HG03565 (cell line): ENCODE results near the gene ETV6.

Experiments
- ATAC-seq: cut with Tn5 transposase; IDR thresholded peaks from one replicate; pipeline ENCODE4 v1.9.1; 2021; ENCODE audit warnings: mild to moderate bottlenecking, moderate library complexity; ENCODE audit not compliant: unreplicated experiment

The ETV6 gene

DNA sequence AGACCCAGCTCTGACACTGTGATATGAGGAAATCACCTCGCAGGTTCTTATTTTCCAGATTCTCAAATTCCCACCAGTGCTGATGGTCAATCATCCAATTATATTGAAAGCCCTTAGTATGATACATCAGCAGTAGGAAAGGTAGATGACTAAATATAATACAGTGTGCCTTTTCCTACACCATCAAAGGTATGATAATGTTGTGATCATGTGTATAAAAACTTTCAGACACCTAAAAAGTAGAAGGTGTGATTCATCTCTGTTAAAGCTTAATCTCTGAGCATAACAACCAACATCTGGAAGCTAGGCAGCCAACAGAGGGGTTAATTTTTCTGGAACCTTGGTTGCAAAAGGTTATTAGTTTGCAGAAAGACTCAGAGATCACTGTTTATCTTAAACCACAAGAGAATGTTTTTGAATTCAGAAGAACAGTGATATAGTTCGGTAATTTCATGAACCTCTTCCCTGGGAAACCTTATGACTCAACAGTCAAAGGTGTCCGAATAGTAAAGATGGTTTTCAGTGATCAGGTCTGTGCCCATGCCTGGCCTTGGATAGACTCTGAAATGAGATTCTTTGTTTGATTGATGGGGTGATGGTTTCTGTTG lies 122.5 kb downstream of the ETV6 start:
- ATAC-seq = no peak

DNA sequence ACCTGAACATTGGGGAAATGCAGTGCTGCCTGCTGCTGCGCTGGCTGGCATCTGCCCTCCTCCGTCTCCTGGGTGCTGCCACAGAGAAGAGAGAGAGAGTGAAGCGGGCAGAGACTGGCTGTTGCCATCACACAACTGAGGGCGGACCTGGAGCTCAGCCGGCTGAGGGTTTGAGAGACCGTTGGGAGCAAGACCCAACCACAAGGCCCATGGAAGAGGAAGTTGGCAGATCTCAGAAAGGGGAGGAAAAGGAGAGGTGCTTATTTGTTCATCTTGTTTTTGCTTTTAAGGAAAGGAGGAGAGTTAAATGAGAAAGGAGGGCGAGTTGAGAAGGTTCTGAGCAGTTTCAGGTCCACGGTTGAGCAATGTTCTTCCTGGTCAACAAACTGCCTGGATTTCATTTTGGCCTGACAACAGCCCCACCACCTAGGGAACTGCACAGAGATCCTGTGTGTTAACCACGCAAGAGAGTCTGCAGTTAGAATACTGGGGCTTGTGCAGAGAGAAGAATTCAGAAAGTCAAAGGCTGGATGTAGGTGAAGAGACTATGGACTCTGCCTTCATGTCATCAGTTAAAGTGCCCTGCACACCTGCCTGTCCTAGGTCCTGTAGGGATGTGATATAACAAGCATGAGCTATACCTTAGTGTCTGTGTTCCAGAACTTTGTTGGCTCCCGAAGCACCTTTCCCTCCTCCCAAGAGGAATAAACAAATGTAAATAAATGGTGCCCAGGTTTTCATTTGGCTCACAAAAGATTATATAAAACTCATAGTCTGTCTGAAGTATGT lies 124.6 kb downstream of the ETV6 start:
- ATAC-seq = no peak

DNA sequence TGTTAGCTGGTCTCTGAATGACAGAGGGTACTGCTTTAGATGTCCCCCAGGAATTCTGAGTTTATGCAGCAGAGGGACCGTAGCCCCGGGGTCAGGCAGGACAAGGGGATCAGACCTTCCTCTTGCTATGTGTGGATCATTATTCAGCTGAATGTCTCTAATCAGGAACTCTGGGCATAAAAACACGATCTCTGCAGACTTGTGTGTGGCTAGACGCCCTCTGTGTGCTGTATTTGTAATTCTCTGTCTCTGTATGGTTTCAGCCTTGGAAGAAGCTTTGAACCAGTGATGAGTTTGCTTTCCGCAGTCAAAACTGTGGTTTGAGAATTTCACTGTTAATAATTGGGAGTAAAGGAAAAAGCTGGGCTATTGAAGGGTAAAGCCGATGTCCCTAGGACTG lies 125.3 kb downstream of the ETV6 start:
- no peak for ATAC-seq

DNA sequence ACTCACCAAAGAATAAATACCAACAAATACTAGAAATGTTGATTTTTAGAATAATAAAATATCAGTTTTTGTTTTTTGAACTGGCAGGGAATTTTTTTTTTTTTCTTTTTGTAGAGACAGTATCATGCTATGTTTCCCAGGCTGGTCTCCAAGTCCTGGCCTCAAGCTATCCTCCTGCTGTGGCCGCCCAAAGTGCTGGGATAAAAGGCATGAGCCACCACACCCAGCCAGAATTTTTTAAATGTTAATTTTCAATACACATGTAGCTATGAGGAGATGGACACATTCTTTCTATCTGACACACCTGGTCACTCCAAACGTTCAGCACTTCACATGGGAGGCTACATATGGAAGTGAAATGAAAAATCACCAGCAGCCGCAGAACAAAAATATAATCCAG lies 126.8 kb downstream of the ETV6 start:
- ATAC-seq = no peak

DNA sequence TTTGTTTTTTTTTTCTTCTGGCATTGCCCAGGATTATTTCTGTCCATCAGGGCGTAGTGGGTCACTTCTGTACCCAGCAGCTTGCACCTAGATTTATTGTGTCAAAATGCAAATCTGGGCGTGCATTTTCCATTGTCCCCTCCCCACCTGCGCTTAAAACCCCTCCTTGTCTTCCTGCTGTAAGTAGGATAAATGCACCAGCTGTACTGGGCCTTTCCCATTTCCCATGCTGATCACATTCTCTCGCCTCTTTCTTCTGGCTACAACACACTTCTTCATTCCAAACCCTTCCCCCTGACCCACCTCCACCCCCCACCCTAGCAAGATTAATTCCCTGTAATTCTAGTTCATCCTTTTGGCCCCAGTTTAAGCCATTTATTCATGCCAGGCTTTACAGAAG lies 128.0 kb downstream of the ETV6 start:
- ATAC-seq = no peak

DNA sequence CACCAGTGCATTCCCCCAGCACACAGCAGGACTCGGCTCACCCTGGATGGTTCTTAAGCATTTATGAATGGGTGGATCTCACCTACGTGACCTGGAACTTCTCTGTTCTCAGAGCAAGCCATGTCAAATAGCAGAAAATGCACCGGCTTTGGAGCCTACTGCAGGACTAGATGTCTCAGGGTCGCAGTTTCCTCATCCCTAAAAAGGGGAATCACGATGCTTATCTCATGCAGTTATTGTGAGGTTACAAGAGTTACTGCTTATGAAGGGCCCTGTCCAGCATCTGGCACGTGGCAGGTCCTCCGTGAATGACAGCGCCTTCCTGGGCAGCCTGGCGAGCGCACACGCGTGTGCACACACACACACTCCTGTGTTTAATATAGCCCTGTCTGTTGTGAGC lies 128.5 kb downstream of the ETV6 start:
- ATAC-seq = no peak

DNA sequence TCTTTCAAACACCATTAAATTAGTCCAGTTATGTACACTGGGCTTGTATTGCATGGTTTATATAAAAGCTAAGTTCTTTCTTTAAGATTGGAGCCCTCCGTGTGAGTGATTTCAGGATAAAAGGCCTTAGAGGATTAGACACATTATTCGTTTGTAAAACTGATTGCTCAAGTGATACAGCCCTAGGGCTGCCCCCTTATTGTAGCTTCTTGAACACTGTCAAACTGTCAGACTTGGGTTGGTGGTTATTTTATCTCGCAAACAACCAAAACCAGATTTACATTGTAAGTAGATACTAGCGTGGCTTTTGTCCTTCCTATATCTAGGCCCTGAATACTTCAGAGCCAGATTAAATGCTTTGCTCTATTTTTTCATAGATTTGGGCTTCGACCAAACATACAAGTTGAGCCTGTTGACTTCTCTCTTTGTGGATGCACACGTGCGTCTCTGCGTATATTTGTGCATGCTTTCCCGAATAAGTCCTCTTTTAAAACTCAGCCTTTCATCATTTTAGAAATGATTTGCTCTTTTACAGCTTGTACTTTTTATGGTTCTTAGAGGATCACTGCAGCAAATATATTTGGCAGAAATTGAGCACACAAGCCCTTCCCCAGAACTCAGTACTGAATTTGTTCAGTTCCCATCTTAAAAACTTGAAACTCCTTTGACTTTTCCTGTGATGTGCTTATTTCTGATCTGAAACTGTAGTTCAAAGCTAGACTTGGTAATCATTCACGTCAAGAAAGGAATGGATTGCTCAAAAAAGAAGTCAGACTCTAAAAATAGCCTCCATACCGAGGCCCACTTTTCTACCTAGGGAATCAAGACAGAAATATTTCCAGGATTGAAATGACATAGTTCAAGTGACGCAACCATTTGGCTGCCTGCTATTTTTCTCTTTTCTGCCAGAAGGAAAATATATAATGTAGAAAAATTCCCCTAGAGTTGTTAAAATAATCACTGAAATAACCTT lies 129.5 kb downstream of the ETV6 start:
- no peak for ATAC-seq

DNA sequence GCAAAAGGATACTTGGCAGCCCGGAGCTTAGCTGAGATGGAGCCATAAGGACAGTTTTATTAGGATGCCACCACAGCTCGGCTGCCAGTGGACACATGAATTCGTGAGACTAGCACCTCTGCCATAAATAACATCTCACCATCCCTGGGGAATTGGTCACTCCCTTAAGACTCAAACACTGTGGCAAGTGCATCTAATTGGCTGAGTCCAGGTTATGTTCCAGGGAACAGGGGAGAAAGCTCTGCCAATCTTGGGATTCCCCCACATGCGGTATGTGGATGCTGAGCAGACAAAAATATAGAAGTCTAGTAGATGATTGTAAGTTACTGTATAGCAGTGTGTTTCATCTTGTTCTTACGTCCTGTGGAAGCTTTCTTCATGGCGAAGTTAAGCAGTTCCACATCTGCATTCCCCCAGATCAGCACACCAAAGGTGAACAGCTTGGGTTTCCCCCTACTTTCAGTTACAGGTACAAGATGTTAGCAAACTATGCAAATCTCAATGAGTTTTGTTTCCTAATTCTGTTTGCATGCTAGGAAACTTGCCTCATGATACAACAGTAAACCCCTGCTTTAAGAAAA lies 131.1 kb downstream of the ETV6 start:
- peak; percentile 74 for ATAC-seq

DNA sequence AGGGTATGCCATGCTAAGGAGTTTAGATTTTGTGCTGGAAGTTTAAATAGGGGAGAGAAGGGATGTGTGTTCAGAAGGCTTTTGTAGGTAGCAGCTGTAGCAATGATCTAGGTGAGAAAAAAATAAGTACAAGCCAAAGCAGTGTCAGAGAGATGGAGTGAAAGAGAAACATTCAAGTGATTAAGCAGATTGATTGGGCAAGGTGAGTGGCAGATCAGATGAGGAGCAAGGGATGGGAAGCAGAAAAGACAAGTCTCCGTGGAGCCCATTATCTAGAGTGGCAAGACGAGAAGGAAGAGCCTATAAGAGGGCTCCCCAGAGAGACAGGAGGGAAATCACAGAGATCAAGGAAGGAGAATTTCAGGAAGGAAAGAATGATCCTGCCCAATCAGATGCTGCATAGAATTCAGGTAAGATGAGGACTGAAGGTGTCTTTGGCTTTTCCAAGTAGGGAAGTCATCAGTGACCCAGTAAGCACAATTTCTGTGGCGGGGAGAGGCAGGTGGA lies 133.5 kb downstream of the ETV6 start:
- no peak for ATAC-seq

DNA sequence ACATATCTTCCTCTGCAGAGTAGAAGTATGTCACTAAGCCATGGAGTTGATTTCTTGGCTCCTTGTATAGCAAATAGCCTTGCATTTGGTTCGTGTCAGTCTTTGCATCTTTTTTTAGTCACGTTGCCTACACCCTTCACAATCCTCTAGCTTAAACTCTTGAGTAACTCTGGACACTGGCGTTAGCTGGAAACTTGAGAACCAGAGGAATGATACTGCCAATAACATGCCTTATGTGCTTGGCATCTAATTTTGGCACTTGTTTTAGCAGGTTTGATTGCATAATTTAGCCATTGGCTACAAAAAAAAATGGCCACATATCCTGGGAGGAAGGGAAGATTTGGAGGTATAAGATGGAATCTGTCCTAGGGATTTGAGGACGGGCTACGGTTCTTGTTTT lies 136.2 kb downstream of the ETV6 start:
- no peak for ATAC-seq

DNA sequence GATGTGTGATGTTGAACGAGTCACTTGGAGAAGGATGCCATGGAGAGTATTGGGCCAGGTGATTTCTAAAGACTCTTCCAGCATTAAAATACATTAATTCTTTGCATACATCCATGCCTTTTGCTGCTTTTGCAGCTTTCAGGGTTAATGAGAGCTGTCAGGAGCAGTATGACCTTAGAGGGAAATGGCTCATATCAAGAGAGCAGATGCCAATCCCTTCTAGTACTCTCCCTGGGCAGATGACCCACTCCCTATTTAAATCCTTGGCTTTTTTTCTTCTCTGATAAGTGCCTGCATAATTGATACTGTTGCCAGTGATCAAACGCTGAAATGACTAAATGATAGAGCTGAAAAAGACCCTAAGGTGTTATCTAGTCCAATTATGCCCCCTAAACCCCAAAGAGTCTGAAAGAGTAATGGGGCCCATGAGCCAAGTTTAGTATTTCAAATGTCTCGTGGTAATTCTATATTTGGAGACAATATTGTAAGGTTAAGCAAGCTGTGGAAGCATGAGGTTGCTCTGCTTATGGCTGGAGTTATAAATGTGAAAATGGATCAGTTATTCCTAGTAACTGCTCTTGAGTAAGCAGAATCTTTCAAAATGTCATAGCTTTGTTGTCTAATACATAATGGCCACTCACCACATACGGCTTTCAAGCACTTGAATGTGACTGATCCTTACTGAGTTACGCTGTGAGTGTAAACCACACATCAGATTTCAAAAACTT lies 137.3 kb downstream of the ETV6 start:
- no peak for ATAC-seq

DNA sequence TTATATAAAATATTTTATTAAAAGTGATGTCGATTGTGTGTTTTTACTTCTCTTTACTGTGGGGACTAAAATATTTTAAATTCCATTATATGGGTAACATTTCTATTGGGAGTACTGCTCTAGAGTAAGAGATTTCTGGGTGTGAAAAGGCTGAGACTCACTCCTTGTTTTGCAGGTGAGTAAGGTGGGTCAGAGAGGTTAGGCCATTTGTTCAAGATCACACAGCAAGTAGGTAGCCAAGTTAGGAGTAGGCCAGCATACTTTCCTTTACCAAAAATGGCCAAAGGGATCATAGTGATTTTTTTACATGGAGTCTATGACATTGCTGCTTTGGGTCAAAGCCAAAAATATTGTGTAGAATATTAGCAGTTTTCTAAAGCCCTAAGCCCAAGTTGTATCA lies 138.0 kb downstream of the ETV6 start:
- no peak for ATAC-seq

DNA sequence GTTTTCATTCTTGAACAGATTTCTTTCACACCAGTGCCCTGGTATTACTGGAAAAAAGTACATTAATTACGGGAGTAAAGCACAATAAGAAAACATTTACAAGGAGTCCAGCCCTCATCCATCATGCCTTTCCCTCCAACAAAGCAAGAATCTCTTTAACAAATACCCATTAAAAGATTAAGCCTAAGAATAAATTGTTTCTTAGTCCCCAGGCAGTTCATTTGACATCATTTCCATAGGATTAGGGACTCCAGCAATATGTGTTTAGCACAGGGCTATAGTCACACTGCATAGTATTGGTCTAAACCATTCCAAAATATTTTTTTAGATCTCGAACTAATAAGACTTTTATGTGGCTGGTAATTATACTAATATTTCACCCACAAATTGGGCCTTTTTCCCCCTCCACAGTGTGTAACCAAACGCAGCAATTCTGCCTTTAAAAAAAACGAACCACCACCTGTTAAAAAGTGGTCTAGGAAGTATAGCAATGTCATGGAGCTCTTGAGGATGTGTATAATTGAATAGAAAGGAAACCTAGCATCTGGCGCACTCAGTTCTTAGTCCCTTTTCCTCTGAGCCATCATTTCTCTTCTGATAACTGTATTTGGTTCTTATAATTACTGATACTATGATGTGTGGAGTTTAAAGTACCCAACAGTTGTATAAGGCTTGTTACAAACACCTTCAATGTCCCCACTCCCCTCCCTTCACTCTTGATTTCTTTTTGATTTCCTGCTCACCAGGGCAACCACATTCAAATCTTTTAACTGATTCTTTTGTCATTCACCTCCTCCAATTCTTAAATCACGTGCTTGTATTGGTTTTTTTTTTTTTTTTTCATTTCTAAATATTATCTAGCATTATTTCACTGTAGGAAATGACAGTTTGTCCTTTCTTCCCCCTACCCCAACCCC lies 138.7 kb downstream of the ETV6 start:
- ATAC-seq = no peak

DNA sequence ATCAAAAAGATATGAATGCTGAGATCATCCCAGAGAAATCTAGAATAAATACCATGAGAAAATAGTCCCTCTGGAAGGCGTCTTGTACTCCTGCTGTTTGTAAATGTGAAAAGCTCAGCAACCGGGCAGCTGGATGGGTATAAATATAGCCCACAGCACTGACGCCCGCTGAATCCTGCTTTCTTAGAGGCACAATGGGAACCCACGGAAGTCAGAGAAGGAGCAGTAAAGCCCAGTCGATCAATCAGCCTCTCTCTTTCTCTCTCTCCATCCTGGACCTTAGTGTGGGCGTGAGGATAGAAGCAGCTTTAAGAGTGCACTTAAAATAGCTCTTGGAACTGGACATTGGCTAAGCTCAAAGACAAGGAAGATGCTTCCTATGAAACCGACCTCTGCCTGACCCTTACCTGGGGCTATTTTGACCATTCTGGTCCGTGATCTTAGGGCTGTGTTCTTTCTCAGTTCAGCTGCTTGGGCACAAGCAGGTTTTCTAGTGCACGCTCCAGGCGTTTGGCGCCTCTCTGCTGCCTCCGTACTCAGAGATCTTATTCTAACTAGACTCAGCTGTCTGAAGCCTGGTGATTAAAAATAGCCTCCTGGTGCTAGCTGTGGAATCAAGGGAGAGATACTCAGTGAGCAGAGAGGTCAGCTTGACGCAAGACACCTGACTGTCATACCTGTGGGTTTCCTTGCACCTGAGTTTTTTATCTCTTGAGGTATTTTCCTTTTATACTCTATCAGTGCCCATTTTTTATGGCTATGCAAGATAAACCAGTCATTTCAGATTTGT lies 144.6 kb downstream of the ETV6 start:
- ATAC-seq = no peak

DNA sequence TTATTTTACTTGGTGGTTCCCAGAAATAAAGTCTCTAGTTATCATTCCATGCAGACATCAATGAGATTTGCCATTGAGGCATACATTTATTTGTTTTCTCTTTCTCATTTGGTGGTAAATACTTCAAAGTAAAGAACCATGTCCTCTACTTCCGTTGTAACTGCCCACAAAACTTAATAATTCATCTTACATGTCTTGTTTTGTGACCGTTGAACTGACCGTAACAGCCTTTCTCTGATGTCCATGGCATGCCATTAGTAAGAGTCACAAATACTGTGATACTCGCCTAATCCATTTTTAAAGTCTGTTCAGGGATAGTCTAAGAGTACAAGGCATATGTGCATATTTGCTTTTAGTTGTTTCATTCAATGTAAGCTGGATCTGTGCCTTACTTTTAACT lies 145.3 kb downstream of the ETV6 start:
- ATAC-seq = no peak

DNA sequence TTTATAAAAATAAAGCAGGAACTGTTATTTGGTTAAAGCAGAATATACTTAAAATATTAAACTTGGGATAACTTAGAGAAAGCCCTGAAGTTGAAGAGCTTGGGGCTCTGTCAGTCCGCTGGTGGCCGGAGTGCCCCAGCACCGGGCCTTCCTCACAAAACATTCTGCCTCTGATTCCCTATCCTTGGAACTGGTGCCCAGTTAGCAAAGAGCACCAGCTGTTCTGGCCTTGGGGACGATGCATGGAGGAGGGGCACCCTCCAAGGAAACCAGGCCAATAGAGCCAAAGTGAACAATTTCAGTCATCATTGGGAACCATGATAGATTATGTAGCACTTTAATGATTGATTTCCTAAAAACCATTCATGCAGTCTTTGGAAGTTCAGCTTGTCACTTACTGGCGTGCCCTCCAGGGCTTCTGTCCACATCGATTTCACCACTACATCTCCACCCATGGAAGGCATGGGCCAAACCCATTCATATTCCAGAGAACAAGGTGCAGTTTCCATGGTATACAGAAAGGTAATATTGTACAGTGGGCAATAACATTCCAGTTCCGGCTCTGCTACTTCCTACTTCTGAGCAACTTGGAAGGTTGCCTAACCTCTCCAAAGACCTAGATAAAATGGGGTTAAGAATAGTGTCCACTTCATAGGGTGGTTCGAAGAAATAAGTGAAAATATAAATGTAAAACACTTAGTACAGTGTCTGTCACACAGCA lies 145.9 kb downstream of the ETV6 start:
- ATAC-seq = no peak

DNA sequence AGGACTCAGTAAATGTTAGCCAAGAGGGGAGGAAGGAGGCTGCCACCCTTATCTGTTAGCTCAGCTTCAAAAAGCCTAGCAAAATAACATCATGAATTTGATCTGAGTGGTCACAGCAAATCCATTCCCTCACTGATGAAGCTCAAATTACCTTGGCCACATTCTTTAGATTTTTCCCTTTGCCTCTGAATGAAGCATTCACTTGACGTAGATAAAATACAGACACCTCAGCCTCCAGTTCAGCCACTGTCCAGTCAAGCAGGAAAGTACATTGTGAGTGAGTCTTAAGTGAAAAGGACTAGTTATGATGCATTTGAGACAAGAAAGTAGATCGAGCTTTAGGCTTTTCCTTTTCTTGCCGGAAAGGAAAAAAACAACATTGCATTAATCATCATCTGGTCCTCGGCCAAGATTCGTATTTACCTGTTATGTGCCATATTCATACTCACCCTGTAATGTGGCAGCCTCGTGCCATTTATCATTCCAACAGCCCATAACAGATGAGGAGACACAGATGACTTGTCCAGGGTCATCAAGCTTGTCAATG lies 146.5 kb downstream of the ETV6 start:
- no peak for ATAC-seq
